ENCODE measurements around the gene HTR3D.

DNA sequence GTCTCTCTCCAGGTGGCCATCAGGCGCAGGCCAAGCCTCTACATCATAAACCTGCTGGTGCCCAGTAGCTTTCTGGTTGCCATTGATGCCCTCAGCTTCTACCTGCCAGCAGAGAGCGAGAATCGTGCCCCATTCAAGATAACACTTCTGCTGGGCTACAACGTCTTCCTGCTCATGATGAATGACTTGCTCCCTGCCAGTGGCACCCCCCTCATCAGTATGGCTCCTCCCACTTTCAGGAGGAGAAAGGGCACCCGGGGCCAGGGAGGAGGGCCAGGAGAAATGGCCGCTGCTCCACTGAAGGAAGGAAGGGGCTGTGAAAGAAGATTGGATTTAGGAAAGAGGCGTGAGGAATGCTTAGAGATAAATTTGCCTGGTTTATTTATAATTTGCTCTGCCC, 27.9 kb downstream of the HTR3D start:
- TF ChIP-seq, protein P1, sequence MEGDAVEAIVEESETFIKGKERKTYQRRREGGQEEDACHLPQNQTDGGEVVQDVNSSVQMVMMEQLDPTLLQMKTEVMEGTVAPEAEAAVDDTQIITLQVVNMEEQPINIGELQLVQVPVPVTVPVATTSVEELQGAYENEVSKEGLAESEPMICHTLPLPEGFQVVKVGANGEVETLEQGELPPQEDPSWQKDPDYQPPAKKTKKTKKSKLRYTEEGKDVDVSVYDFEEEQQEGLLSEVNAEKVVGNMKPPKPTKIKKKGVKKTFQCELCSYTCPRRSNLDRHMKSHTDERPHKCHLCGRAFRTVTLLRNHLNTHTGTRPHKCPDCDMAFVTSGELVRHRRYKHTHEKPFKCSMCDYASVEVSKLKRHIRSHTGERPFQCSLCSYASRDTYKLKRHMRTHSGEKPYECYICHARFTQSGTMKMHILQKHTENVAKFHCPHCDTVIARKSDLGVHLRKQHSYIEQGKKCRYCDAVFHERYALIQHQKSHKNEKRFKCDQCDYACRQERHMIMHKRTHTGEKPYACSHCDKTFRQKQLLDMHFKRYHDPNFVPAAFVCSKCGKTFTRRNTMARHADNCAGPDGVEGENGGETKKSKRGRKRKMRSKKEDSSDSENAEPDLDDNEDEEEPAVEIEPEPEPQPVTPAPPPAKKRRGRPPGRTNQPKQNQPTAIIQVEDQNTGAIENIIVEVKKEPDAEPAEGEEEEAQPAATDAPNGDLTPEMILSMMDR (IDR thresholded peaks at IDR 0.05): no peak
- TF ChIP-seq NFIC (IDR thresholded peaks at IDR 0.05; ENCODE audit: borderline replicate concordance): no peak

Data from SK-N-SH (cell line).